Measurements from ENCODE around the gene NRTN. TPM values are rescaled to one million over a fixed set of nuclear protein-coding genes. Genes with fewer than 3 reads are reported as not detected.

Gene NRTN
- total RNA-seq, 2 experiments from 2014 or later = 0.21 to 0.32 TPM

GRCh38 chr19:5805462-5806132 lies 730 bp downstream of the NRTN start:
- peak; percentile 82 for DNase-seq
- CTCF ChIA-PET = interaction anchor here (1.1 kb wide), 1 partner anchor 162 kb away, joined by 5 read pairs; no protein-coding TSS in a partner anchor
- ATAC-seq = no peak
- no peaks in the 10 kb centered on the region for H3K36me3 Mint-ChIP-seq (ENCODE audit: low read depth)
- H3K4me3 Mint-ChIP-seq = peak overlapping the region; percentile 54
- POLR2A ChIA-PET = no interaction called here
- H3K4me1 Mint-ChIP-seq = peaks cover 21% of the 10 kb centered on the region
- intact Hi-C loops (cut with DNase I, micrococcal nuclease) = no loop called here
- H3K27ac Mint-ChIP-seq = no peak overlapping the region
- H3K9me3 Mint-ChIP-seq (ENCODE audit: low read depth) = no peaks in the 10 kb centered on the region
- H3K27me3 Mint-ChIP-seq = peaks cover 15% of the 10 kb centered on the region

GRCh38 chr19:5806133-5806489 lies 1.2 kb downstream of the NRTN start:
- intact Hi-C loops (cut with DNase I, micrococcal nuclease) = no loop called here
- ChIA-PET CTCF (interaction anchor here (1.0 to 1.1 kb wide), 3 partner anchors 16 to 162 kb away, joined by 4 to 5 read pairs (median 5); no protein-coding TSS in a partner anchor), POLR2A (no interaction called here)
- no peaks in the 10 kb centered on the region for H3K9me3 Mint-ChIP-seq (ENCODE audit: low read depth)
- no peaks in the 10 kb centered on the region for H3K36me3 Mint-ChIP-seq (ENCODE audit: low read depth)
- H3K27ac Mint-ChIP-seq = no peak overlapping the region
- peaks cover 12% of the 10 kb centered on the region for H3K27me3 Mint-ChIP-seq
- peaks cover 21% of the 10 kb centered on the region for H3K4me1 Mint-ChIP-seq
- H3K4me3 Mint-ChIP-seq = no peak overlapping the region
- ATAC-seq = no peak
- DNase-seq = no peak

- peaks cover 10% of the 10 kb centered on the region for H3K27me3 Mint-ChIP-seq
- intact Hi-C loops (cut with DNase I, micrococcal nuclease) = no loop called here
- no peak for ATAC-seq
- H3K4me1 Mint-ChIP-seq = peaks cover 19% of the 10 kb centered on the region
- ChIA-PET POLR2A (no interaction called here), CTCF (interaction anchor here (1.0 to 1.1 kb wide), 3 partner anchors 16 to 161 kb away, joined by 4 to 5 read pairs (median 5); no protein-coding TSS in a partner anchor)
- no peak overlapping the region for H3K27ac Mint-ChIP-seq
- DNase-seq = no peak
- no peaks in the 10 kb centered on the region for H3K9me3 Mint-ChIP-seq (ENCODE audit: low read depth)
- no peak overlapping the region for H3K4me3 Mint-ChIP-seq
- H3K36me3 Mint-ChIP-seq (ENCODE audit: low read depth) = no peaks in the 10 kb centered on the region
These were observed 2.0 kb downstream of the NRTN start for GRCh38 chr19:5806905-5807304.

GRCh38 chr19:5808120-5808816 lies 3.4 kb downstream of the NRTN start:
- Mint-ChIP-seq H3K4me3 (no peak overlapping the region), H3K27me3 (peaks cover 3% of the 10 kb centered on the region)

GRCh38 chr19:5809053-5809452 lies 4.2 kb downstream of the NRTN start:
- no peak overlapping the region for H3K27ac Mint-ChIP-seq

More at GRCh38 chr19:5808120-5808816, 3.4 kb downstream of the NRTN start:
- Mint-ChIP-seq H3K9me3 (ENCODE audit: low read depth) (no peaks in the 10 kb centered on the region), H3K4me1 (peaks cover 12% of the 10 kb centered on the region), H3K27ac (no peak overlapping the region), H3K36me3 (ENCODE audit: low read depth) (no peaks in the 10 kb centered on the region)
- POLR2A ChIA-PET = no interaction called here
- DNase-seq = no peak
- intact Hi-C loops (cut with DNase I, micrococcal nuclease) = no loop called here
- ATAC-seq = no peak
- CTCF ChIA-PET = interaction anchor here (0.7 to 1.4 kb wide), 5 partner anchors 14 to 603 kb away, joined by 3 to 4 read pairs (median 3); no protein-coding TSS in a partner anchor

GRCh38 chr19:5809469-5809868 lies 4.6 kb downstream of the NRTN start:
- Mint-ChIP-seq H3K9me3 (ENCODE audit: low read depth) (no peaks in the 10 kb centered on the region), H3K4me1 (peaks cover 2% of the 10 kb centered on the region), H3K27ac (no peak overlapping the region), H3K27me3 (peaks cover 2% of the 10 kb centered on the region), H3K4me3 (no peak overlapping the region), H3K36me3 (ENCODE audit: low read depth) (no peaks in the 10 kb centered on the region)
- POLR2A ChIA-PET = interaction anchor here (0.6 kb wide), 1 partner anchor 20 kb away, joined by 3 read pairs; no protein-coding TSS in a partner anchor
- intact Hi-C loops (cut with DNase I, micrococcal nuclease) = no loop called here
- ATAC-seq (no peak), DNase-seq (no peak)
- CTCF ChIA-PET = no interaction called here

More at GRCh38 chr19:5809053-5809452, 4.2 kb downstream of the NRTN start:
- ATAC-seq (no peak), DNase-seq (no peak)
- no peaks in the 10 kb centered on the region for H3K36me3 Mint-ChIP-seq (ENCODE audit: low read depth)
- H3K4me3 Mint-ChIP-seq = no peak overlapping the region
- intact Hi-C loops (cut with DNase I, micrococcal nuclease) = no loop called here
- no peaks in the 10 kb centered on the region for H3K9me3 Mint-ChIP-seq (ENCODE audit: low read depth)
- ChIA-PET POLR2A (interaction anchor here (0.6 kb wide), 1 partner anchor 21 kb away, joined by 3 read pairs; no protein-coding TSS in a partner anchor), CTCF (interaction anchor here (0.7 to 1.4 kb wide), 2 partner anchors 16 to 603 kb away, joined by 3 to 4 read pairs; no protein-coding TSS in a partner anchor)
- peaks cover 2% of the 10 kb centered on the region for H3K27me3 Mint-ChIP-seq
- peaks cover 6% of the 10 kb centered on the region for H3K4me1 Mint-ChIP-seq

GRCh38 chr19:5811117-5811516 lies 6.2 kb downstream of the NRTN start:
- H3K9me3 Mint-ChIP-seq (ENCODE audit: low read depth) = no peaks in the 10 kb centered on the region
- intact Hi-C loops (cut with DNase I, micrococcal nuclease) = no loop called here
- ATAC-seq (no peak), DNase-seq (no peak)
- no peaks in the 10 kb centered on the region for H3K4me1 Mint-ChIP-seq
- H3K36me3 Mint-ChIP-seq (ENCODE audit: low read depth) = no peaks in the 10 kb centered on the region
- ChIA-PET CTCF (interaction anchor here (1.2 kb wide), 1 partner anchor 17 kb away, joined by 4 read pairs; no protein-coding TSS in a partner anchor), POLR2A (no interaction called here)
- H3K4me3 Mint-ChIP-seq = no peak overlapping the region
- H3K27ac Mint-ChIP-seq = no peak overlapping the region
- no peaks in the 10 kb centered on the region for H3K27me3 Mint-ChIP-seq

GRCh38 chr19:5814123-5814851 lies 9.4 kb downstream of the NRTN start:
- ChIA-PET CTCF (interaction anchor here (0.6 kb wide), 3 partner anchors 10 to 79 kb away, joined by 3 read pairs; no protein-coding TSS in a partner anchor), POLR2A (no interaction called here)
- Mint-ChIP-seq H3K4me3 (no peak overlapping the region), H3K9me3 (ENCODE audit: low read depth) (no peaks in the 10 kb centered on the region), H3K4me1 (no peaks in the 10 kb centered on the region), H3K27me3 (no peaks in the 10 kb centered on the region), H3K36me3 (ENCODE audit: low read depth) (no peaks in the 10 kb centered on the region), H3K27ac (no peak overlapping the region)
- intact Hi-C loops (cut with DNase I, micrococcal nuclease) = no loop called here
- DNase-seq = no peak
- no peak for ATAC-seq

GRCh38 chr19:5814852-5815246 lies 10.0 kb downstream of the NRTN start:
- H3K36me3 Mint-ChIP-seq (ENCODE audit: low read depth) = no peaks in the 10 kb centered on the region
- ATAC-seq (no peak), DNase-seq (no peak)
- no peak overlapping the region for H3K27ac Mint-ChIP-seq
- H3K9me3 Mint-ChIP-seq (ENCODE audit: low read depth) = no peaks in the 10 kb centered on the region
- H3K27me3 Mint-ChIP-seq = no peaks in the 10 kb centered on the region
- ChIA-PET POLR2A (no interaction called here), CTCF (interaction anchor here (0.6 kb wide), 1 partner anchor 21 kb away, joined by 3 read pairs; no protein-coding TSS in a partner anchor)
- intact Hi-C loops (cut with DNase I, micrococcal nuclease) = no loop called here
- no peaks in the 10 kb centered on the region for H3K4me1 Mint-ChIP-seq
- H3K4me3 Mint-ChIP-seq = no peak overlapping the region

- H3K9me3 Mint-ChIP-seq (ENCODE audit: low read depth) = no peaks in the 10 kb centered on the region
- no peaks in the 10 kb centered on the region for H3K4me1 Mint-ChIP-seq
- H3K36me3 Mint-ChIP-seq (ENCODE audit: low read depth) = no peaks in the 10 kb centered on the region
- H3K4me3 Mint-ChIP-seq = no peak overlapping the region
- CTCF ChIA-PET = interaction anchor here (0.6 kb wide), 1 partner anchor 86 kb away, joined by 3 read pairs; no protein-coding TSS in a partner anchor
- DNase-seq (no peak), ATAC-seq (no peak)
- no peak overlapping the region for H3K27ac Mint-ChIP-seq
- peaks cover 3% of the 10 kb centered on the region for H3K27me3 Mint-ChIP-seq
- intact Hi-C loops (cut with DNase I, micrococcal nuclease) = no loop called here
- POLR2A ChIA-PET = no interaction called here
These were observed 12.4 kb downstream of the NRTN start for GRCh38 chr19:5817218-5817617.

GRCh38 chr19:5818594-5818993 lies 13.7 kb downstream of the NRTN start:
- CTCF ChIA-PET = no interaction called here
- no peaks in the 10 kb centered on the region for H3K4me1 Mint-ChIP-seq
- no peak overlapping the region for H3K4me3 Mint-ChIP-seq
- POLR2A ChIA-PET = no interaction called here
- ATAC-seq (no peak), DNase-seq (no peak)
- H3K27me3 Mint-ChIP-seq = peaks cover 3% of the 10 kb centered on the region
- H3K27ac Mint-ChIP-seq = no peak overlapping the region
- no peaks in the 10 kb centered on the region for H3K36me3 Mint-ChIP-seq (ENCODE audit: low read depth)
- intact Hi-C loops (cut with DNase I, micrococcal nuclease) = no loop called here
- H3K9me3 Mint-ChIP-seq (ENCODE audit: low read depth) = no peaks in the 10 kb centered on the region
